Measurements from ENCODE around the gene ASGR1. TPM values are rescaled to one million over a fixed set of nuclear protein-coding genes. Genes with fewer than 3 reads are reported as not detected.

ASGR1 gene, protein sequence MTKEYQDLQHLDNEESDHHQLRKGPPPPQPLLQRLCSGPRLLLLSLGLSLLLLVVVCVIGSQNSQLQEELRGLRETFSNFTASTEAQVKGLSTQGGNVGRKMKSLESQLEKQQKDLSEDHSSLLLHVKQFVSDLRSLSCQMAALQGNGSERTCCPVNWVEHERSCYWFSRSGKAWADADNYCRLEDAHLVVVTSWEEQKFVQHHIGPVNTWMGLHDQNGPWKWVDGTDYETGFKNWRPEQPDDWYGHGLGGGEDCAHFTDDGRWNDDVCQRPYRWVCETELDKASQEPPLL
- total RNA-seq (2014; rRNA removed; shearing (Covaris generic)) (0.23 and 1.1 TPM in 2 replicates), total RNA-seq (2022) (0.85 and 1.2 TPM in 2 replicates), Bru-seq, nascent RNA (percentile 24 among the genes with signal in this experiment), BruChase-seq, experiment 1, labeled RNA remaining after a 6-hour chase (percentile 32 among the genes with signal in this experiment), BruChase-seq, experiment 2, labeled RNA remaining after a 2-hour chase (percentile 34 among the genes with signal in this experiment)
- long read RNA-seq, partial matches to known transcripts, result 0 of 1 reads
- long read RNA-seq, other reads (novel, unspliced or antisense), result 1 of 1 reads

DNA sequence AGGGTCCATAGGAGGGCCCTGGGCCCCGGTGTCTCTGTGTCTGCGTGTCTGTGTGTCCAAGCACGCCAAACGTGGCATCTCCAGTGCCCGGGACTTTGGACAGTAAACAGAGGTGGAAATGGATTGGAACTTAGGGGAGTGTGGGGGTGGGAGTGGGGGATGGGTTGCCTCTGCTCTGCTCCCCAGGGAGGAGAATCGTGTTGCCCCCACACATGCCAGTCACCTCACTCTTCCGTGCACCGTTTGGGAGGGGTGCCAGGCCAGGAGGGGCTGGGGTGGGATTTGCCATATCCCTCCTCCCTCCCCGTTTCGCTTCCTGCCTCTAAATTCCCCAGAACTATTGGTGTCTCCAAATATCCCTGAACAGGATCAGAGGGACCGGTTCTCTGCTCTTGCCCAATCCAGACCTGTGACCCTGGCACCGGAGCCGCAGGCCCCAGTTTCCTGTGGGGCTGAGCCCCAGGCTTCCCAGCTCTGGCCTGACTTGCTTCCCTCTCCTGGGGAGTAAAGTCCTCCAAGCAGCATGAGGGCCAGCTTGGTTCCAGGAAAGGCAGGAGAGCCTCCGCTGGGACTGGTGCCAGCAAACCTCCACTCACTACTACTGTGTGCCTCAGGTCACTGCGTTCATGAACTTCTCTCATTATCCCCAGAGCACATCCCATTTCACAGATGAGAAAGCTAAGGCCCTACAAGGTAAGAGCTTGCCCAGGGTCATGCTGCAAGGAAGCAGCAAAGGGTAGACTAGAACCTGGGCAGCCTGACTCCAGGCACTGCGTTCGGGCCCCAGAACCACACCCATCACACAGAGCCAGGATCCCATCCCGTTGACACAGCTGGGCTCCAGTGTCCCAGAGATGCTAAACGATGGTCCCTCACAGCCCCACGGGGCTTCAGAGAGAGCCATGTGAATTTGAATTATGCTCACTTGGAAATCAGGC is at the start of gene ASGR1:
Gene ASGR1, minus strand, starts transcription at position 54 of the 938 bp plus-strand sequence. CDS start 807 bp downstream, outside the sequence.
- TF ChIP-seq, protein P1, sequence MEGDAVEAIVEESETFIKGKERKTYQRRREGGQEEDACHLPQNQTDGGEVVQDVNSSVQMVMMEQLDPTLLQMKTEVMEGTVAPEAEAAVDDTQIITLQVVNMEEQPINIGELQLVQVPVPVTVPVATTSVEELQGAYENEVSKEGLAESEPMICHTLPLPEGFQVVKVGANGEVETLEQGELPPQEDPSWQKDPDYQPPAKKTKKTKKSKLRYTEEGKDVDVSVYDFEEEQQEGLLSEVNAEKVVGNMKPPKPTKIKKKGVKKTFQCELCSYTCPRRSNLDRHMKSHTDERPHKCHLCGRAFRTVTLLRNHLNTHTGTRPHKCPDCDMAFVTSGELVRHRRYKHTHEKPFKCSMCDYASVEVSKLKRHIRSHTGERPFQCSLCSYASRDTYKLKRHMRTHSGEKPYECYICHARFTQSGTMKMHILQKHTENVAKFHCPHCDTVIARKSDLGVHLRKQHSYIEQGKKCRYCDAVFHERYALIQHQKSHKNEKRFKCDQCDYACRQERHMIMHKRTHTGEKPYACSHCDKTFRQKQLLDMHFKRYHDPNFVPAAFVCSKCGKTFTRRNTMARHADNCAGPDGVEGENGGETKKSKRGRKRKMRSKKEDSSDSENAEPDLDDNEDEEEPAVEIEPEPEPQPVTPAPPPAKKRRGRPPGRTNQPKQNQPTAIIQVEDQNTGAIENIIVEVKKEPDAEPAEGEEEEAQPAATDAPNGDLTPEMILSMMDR (conservative IDR thresholded peaks at IDR 0.05; ENCODE audit: low read length), result no peak
- no peak for TF ChIP-seq EZH2phosphoT487 (IDR thresholded peaks at IDR 0.05; ENCODE audit: borderline replicate concordance, low read depth, low read length)
- BruUV-seq (replicated peaks), result no TSS peak
- no peak for DNase-seq (ENCODE audit: low spot score)
- Histone ChIP-seq H3K36me3 (ENCODE audit: insufficient read depth, low read length) (no peaks in the 10 kb centered on the region), H3K9me3 (ENCODE audit: low read length) (peaks cover 8% of the 10 kb centered on the region), H3K4me2 (ENCODE audit: low read length) (peak within 1 kb of the TSS; percentile 41; the same call in 1 of the 2 replicates), H3K79me2 (ENCODE audit: insufficient read depth, low read depth, low read length) (no peaks in the 10 kb centered on the region), H3K4me3 (ENCODE audit: low read depth, low read length, poor library complexity, severe bottlenecking) (no peak within 1 kb of the TSS), H3K9me2 (ENCODE audit: insufficient read depth, low read length) (no peaks in the 10 kb centered on the region), H4K20me1 (ENCODE audit: insufficient read depth, low read length) (no peaks in the 10 kb centered on the region), H3K4me1 (ENCODE audit: insufficient read depth, low read length, poor library complexity, severe bottlenecking) (peaks cover 10% of the 10 kb centered on the region), H3K27ac (ENCODE audit: low read depth, low read length, poor library complexity, severe bottlenecking) (no peak within 1 kb of the TSS), H2AFZ (ENCODE audit: low read length) (no peak within 1 kb of the TSS)
- intact Hi-C loops (cut with micrococcal nuclease; ENCODE audit: unreplicated experiment), result no loop called here
- ChIA-PET CTCF (ENCODE audit: unreplicated experiment) (interaction anchor here (0.6 kb wide), 1 partner anchor 43 kb away, joined by 3 read pairs; no protein-coding TSS in a partner anchor), POLR2A (interaction anchor here (0.6 kb wide), 1 partner anchor 211 kb away, joined by 4 read pairs; no protein-coding TSS in a partner anchor)

DNA sequence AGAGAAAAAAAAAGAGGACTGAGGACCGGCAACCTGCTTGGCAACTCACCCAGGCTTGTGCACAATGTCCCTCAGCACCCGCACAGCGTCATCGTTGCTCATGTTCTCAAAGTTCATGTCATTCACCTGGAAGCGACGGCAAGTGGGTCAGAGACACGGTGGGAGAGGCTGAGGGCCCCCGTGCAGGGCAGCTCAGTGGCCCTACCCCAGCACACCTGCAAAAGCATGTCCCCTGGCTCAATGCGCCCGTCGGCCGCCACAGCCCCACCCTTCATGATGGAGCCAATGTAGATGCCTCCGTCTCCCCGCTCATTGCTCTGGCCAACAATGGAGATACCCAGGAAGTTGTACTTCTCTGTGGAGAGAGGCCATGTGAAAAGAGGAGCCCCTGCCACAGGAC is 49.8 kb upstream of the ASGR1 start:
- DNase-seq (ENCODE audit: low spot score), result no peak
- POLR2A ChIA-PET, result no interaction called here
- TF ChIP-seq EZH2phosphoT487 (IDR thresholded peaks at IDR 0.05; ENCODE audit: borderline replicate concordance, low read depth, low read length), result no peak
- TF ChIP-seq, protein P1 (conservative IDR thresholded peaks at IDR 0.05; ENCODE audit: low read length), result no peak
- CTCF ChIA-PET (ENCODE audit: unreplicated experiment), result no interaction called here
- Histone ChIP-seq H3K79me2 (ENCODE audit: insufficient read depth, low read depth, low read length) (peaks cover 36% of the 10 kb centered on the region), H4K20me1 (ENCODE audit: insufficient read depth, low read length) (peaks cover 11% of the 10 kb centered on the region), H2AFZ (ENCODE audit: low read length) (no peak overlapping the region), H3K36me3 (ENCODE audit: insufficient read depth, low read length) (peaks cover 83% of the 10 kb centered on the region), H3K4me3 (ENCODE audit: low read depth, low read length, poor library complexity, severe bottlenecking) (no peak overlapping the region), H3K4me2 (ENCODE audit: low read length) (no peak overlapping the region), H3K27ac (ENCODE audit: low read depth, low read length, poor library complexity, severe bottlenecking) (no peak overlapping the region), H3K4me1 (ENCODE audit: insufficient read depth, low read length, poor library complexity, severe bottlenecking) (peaks cover 10% of the 10 kb centered on the region), H3K9me3 (ENCODE audit: low read length) (no peaks in the 10 kb centered on the region), H3K9me2 (ENCODE audit: insufficient read depth, low read length) (no peaks in the 10 kb centered on the region)
- intact Hi-C loops (cut with micrococcal nuclease; ENCODE audit: unreplicated experiment), result no loop called here
- BruUV-seq (replicated peaks), result no TSS peak

All from OCI-LY7 (cell line).